PFSK-1 (cell line): Measurements from ENCODE around the gene SMPD2.

Experiments
- FOXP2 ChIP-seq: optimal IDR thresholded peaks from 2 replicates; pipeline ENCODE3; 2011; ENCODE audit warnings: borderline replicate concordance, control low read depth, inconsistent platforms; ENCODE audit not compliant: insufficient read depth; ENCODE audit errors: extremely low read length, extremely low read depth
- POLR2AphosphoS5 ChIP-seq: IDR thresholded peaks from 2 replicates; pipeline ENCODE4 v1.6.1; 2012; ENCODE audit warnings: low read depth, mild to moderate bottlenecking, control low read depth, low read length, moderate library complexity
- SIN3A ChIP-seq: IDR thresholded peaks from 2 replicates; pipeline ENCODE4 v1.6.1; 2012; ENCODE audit warnings: mild to moderate bottlenecking, low read length, moderate library complexity, borderline replicate concordance; ENCODE audit not compliant: insufficient read depth
- TAF1 ChIP-seq: IDR thresholded peaks from 2 replicates; pipeline ENCODE4 v1.6.1; 2012; ENCODE audit warnings: low read length, control low read depth, borderline replicate concordance; ENCODE audit not compliant: insufficient read depth
- TF ChIP-seq, protein P1 (sequence below), 2 experiments: IDR thresholded peaks; 2 replicates each; pipeline versions ENCODE4 v1.6.1 to v1.8.0; 2011 to 2012; ENCODE audit warnings: low read depth in 2 of 2, low read length in 2 of 2, control low read depth in 1 of 2, inconsistent platforms in 1 of 2, mild to moderate bottlenecking in 1 of 2, moderate library complexity in 1 of 2; ENCODE audit not compliant: insufficient read depth in 1 of 2

The SMPD2 gene

GRCh38 chr6:109474995-109475394 is 34.5 kb downstream of the SMPD2 start:
- no peak for TF ChIP-seq TAF1
- no peak for TF ChIP-seq SIN3A
- no peak for TF ChIP-seq POLR2AphosphoS5
- TF ChIP-seq FOXP2: no peak
- TF ChIP-seq, protein P1, sequence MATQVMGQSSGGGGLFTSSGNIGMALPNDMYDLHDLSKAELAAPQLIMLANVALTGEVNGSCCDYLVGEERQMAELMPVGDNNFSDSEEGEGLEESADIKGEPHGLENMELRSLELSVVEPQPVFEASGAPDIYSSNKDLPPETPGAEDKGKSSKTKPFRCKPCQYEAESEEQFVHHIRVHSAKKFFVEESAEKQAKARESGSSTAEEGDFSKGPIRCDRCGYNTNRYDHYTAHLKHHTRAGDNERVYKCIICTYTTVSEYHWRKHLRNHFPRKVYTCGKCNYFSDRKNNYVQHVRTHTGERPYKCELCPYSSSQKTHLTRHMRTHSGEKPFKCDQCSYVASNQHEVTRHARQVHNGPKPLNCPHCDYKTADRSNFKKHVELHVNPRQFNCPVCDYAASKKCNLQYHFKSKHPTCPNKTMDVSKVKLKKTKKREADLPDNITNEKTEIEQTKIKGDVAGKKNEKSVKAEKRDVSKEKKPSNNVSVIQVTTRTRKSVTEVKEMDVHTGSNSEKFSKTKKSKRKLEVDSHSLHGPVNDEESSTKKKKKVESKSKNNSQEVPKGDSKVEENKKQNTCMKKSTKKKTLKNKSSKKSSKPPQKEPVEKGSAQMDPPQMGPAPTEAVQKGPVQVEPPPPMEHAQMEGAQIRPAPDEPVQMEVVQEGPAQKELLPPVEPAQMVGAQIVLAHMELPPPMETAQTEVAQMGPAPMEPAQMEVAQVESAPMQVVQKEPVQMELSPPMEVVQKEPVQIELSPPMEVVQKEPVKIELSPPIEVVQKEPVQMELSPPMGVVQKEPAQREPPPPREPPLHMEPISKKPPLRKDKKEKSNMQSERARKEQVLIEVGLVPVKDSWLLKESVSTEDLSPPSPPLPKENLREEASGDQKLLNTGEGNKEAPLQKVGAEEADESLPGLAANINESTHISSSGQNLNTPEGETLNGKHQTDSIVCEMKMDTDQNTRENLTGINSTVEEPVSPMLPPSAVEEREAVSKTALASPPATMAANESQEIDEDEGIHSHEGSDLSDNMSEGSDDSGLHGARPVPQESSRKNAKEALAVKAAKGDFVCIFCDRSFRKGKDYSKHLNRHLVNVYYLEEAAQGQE (IDR thresholded peaks at IDR 0.05; ENCODE audit: insufficient read depth in 1 of 2, low read depth in 2 of 2, low read length in 2 of 2): no peak

GRCh38 chr6:109475625-109476024 is 35.1 kb downstream of the SMPD2 start:
- TF ChIP-seq POLR2AphosphoS5 (no peak), FOXP2 (no peak), TAF1 (no peak), SIN3A (no peak)
- TF ChIP-seq, protein P1 (IDR thresholded peaks at IDR 0.05; ENCODE audit: insufficient read depth in 1 of 2, low read depth in 2 of 2, low read length in 2 of 2): no peak

GRCh38 chr6:109477184-109477583 is 36.7 kb downstream of the SMPD2 start:
- no peak for TF ChIP-seq POLR2AphosphoS5
- no peak for TF ChIP-seq TAF1
- TF ChIP-seq SIN3A: no peak
- TF ChIP-seq, protein P1 (IDR thresholded peaks at IDR 0.05; ENCODE audit: insufficient read depth in 1 of 2, low read depth in 2 of 2, low read length in 2 of 2): no peak
- no peak for TF ChIP-seq FOXP2

DNA sequence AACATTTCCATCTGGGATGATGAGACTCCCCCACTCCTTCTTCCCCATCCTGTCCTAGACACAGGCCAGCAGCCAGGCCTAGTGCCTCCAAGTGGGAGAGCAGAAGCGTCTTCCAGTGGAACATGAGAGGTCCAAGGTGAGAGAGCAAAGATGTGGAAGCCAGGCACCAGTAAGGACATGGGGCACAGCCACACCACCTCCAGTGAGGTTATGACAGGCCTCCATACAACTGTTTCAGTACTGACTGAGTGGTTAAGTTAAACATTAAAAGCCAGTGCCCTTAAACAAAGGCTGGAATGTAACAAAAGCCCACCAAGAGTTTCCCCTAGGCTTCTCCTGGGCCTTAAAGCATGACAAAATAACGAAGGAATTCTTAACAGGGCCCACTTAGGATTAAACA is 37.2 kb downstream of the SMPD2 start:
- TF ChIP-seq SIN3A (no peak), FOXP2 (no peak), TAF1 (no peak), POLR2AphosphoS5 (no peak)
- TF ChIP-seq, protein P1 (IDR thresholded peaks at IDR 0.05; ENCODE audit: insufficient read depth in 1 of 2, low read depth in 2 of 2, low read length in 2 of 2): no peak

DNA sequence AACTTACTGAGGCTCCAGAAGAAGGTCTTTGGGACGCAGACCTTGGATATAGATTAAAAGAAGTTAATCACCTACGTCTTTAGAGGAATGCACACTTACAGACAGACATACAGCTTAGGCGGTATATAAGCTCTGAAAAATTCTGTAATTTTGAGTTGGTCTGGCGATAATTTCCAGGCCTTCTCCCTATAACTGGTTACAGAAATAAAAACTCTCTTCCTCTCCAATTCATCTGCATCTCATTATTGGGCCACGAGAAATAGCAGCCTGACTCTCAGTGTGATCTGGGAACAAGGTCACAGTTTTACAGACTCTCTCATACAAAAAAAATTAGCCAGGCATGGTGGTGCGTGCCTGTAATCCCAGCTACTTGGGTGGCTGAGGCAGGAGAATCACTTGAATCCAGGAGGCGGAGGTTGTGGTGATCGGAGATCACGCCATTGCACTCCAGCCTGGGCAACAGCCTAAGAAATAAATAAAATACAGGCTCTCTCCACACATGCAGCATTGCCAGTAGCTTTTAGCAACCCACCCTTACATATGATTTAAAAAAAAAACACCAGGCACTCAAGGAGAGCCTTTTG is 37.8 kb downstream of the SMPD2 start:
- TF ChIP-seq TAF1: no peak
- no peak for TF ChIP-seq FOXP2
- TF ChIP-seq, protein P1 (IDR thresholded peaks at IDR 0.05; ENCODE audit: insufficient read depth in 1 of 2, low read depth in 2 of 2, low read length in 2 of 2): no peak
